Coronary artery (tissue), 2 donors: Measurements from ENCODE around the gene OGG1.

Experiments
- DNase-seq: peaks from one replicate; pipeline ENCODE4 v3.0.0-alpha.2; 2017; ENCODE audit warnings: low spot score
- H3K27ac ChIP-seq, 2 donors: fragments of 200-600 bp; sonication (generic); one replicate each; pipeline ENCODE4 v1.5.1; 2016 to 2019
- H3K4me3 ChIP-seq: fragments of 200-600 bp; sonication (generic); 2 replicates; pipeline ENCODE4 v1.5.1; 2016; ENCODE audit warnings: mild to moderate bottlenecking, moderate library complexity
- TF ChIP-seq, protein P1 (sequence below): fragments of 200-600 bp; sonication (generic); IDR thresholded peaks from one replicate; pipeline ENCODE4 v1.5.1; 2019; ENCODE audit warnings: antibody characterized with exemption

Gene OGG1

DNA sequence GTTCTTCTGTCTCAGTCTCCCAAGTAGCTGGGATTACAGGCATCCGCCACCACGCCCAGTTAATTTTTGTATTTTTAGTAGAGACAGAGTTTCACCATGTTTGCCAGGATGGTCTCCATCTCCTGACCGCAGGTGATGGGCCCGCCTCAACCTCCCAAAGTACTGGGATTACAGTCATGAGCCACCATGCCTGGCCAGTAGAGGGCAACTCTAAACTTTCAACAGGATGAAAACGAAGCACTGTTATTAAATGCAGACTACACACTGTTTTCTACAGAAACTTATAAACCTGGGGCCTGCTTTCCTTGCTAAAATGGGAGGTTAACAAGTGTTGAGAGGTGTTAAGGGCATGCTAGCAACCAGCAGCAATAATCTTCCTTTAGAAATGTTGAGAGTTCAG lies 50.8 kb downstream of the OGG1 start:
- no peak for DNase-seq
- H3K27ac ChIP-seq = no peak overlapping the region
- no peak overlapping the region for H3K4me3 ChIP-seq
- TF ChIP-seq, protein P1, sequence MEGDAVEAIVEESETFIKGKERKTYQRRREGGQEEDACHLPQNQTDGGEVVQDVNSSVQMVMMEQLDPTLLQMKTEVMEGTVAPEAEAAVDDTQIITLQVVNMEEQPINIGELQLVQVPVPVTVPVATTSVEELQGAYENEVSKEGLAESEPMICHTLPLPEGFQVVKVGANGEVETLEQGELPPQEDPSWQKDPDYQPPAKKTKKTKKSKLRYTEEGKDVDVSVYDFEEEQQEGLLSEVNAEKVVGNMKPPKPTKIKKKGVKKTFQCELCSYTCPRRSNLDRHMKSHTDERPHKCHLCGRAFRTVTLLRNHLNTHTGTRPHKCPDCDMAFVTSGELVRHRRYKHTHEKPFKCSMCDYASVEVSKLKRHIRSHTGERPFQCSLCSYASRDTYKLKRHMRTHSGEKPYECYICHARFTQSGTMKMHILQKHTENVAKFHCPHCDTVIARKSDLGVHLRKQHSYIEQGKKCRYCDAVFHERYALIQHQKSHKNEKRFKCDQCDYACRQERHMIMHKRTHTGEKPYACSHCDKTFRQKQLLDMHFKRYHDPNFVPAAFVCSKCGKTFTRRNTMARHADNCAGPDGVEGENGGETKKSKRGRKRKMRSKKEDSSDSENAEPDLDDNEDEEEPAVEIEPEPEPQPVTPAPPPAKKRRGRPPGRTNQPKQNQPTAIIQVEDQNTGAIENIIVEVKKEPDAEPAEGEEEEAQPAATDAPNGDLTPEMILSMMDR = no peak

- TF ChIP-seq, protein P1 = no peak
- no peak overlapping the region for H3K4me3 ChIP-seq
- H3K27ac ChIP-seq = no peak overlapping the region
- DNase-seq = no peak
Measured at GRCh38 chr3:9803494-9803893, 53.7 kb downstream of the OGG1 start.

- Histone ChIP-seq H3K4me3 (no peak overlapping the region), H3K27ac (no peak overlapping the region)
- DNase-seq = no peak
- TF ChIP-seq, protein P1 = no peak
Measured at GRCh38 chr3:9804996-9805395, 55.2 kb downstream of the OGG1 start.

DNA sequence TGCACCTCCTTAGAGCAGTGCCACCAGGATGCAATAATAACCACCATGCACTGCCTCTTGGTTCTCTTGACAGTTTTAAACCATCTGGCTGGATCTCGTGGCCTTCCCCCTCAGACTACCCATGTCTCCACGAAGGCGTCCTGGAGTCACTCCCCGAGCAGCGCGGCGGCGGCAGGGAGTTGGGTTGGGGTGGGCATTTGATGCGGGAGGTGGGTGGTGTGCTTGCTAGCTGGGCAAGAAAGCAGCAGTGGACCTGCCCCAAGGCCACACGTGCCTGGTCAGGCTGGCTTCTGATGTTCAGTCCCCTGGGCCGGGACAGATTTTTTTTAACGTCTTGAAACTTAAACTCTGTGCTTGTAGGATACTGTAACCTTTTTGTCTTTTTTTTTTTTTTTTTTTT lies 56.4 kb downstream of the OGG1 start:
- TF ChIP-seq, protein P1 = no peak
- no peak overlapping the region for H3K4me3 ChIP-seq
- no peak for DNase-seq
- H3K27ac ChIP-seq = no peak overlapping the region
